WTC11 (cell line): ENCODE data around the gene GPR37. TPM values are rescaled to one million over a fixed set of nuclear protein-coding genes. Genes with fewer than 3 reads are reported as not detected.

Experiments
- ATAC-seq: fragments of 200-7000 bp; cut with Tn5 transposase; 2 replicates; pipeline ENCODE4 v1.10.0; 2021; ENCODE audit warnings: mild to moderate bottlenecking, moderate library complexity
- CTCF ChIA-PET: fragments of 300-600 bp; sonication (Branson Sonifier 250); formaldehyde crosslinking; loops from one replicate; lab custom pipeline; 2021; ENCODE audit warnings: antibody characterized with exemption; lab: Charles Lee
- POLR2A ChIA-PET: fragments of 350-600 bp; sonication (Branson Sonifier 250); formaldehyde crosslinking; loops from one replicate; lab custom pipeline; 2021; ENCODE audit warnings: antibody characterized with exemption; lab: Charles Lee
- DNase-seq: peaks from one replicate; pipeline ENCODE4 v3.0.0; 2021; ENCODE audit warnings: low spot score
- H3K27ac Mint-ChIP-seq: 2 replicates; pipeline ENCODE4 v1.8.0; 2021; ENCODE audit warnings: mixed read lengths
- H3K27me3 Mint-ChIP-seq: 2 replicates; pipeline ENCODE4 v1.8.0; 2021; ENCODE audit warnings: low read depth, mild to moderate bottlenecking, moderate library complexity, mixed read lengths
- H3K36me3 Mint-ChIP-seq: 2 replicates; pipeline ENCODE4 v1.8.0; 2021; ENCODE audit warnings: mixed read lengths
- H3K4me1 Mint-ChIP-seq: 2 replicates; pipeline ENCODE4 v1.8.0; 2022; ENCODE audit warnings: mixed read lengths
- H3K4me3 Mint-ChIP-seq: 2 replicates; pipeline ENCODE4 v1.8.0; 2021; ENCODE audit warnings: mild to moderate bottlenecking, moderate library complexity, mixed read lengths
- H3K9me3 Mint-ChIP-seq: 2 replicates; pipeline ENCODE4 v1.8.0; 2021; ENCODE audit warnings: mixed read lengths
- AFF4 ChIP-seq: sonication (generic); formaldehyde crosslinking; IDR thresholded peaks from 2 replicates; pipeline ENCODE4 v1.8.1; 2023; ENCODE audit warnings: mild to moderate bottlenecking, missing genetic modification reagents, borderline replicate concordance
- CBFB ChIP-seq: sonication (generic); formaldehyde crosslinking; IDR thresholded peaks from 2 replicates; pipeline ENCODE4 v1.8.1; 2022; ENCODE audit warnings: mild to moderate bottlenecking, low read depth, missing genetic modification reagents
- ELF4 ChIP-seq: sonication (generic); formaldehyde crosslinking; IDR thresholded peaks from 2 replicates; pipeline ENCODE4 v1.8.1; 2022; ENCODE audit warnings: low read depth, mild to moderate bottlenecking, moderate library complexity, missing genetic modification reagents
- ERG ChIP-seq: fragments of 250-450 bp; sonication (Bioruptor Pico); IDR thresholded peaks from 2 replicates; pipeline ENCODE4 v1.8.0; 2021; ENCODE audit warnings: mild to moderate bottlenecking
- GRHL2 ChIP-seq: fragments of 250-450 bp; sonication (Bioruptor Pico); IDR thresholded peaks from 2 replicates; pipeline ENCODE4 v1.8.0; 2022; ENCODE audit warnings: mild to moderate bottlenecking, moderate library complexity; ENCODE audit not compliant: insufficient replicate concordance, severe bottlenecking
- HMGXB4 ChIP-seq: sonication (generic); formaldehyde crosslinking; IDR thresholded peaks from 2 replicates; pipeline ENCODE4 v1.8.1; 2023; ENCODE audit warnings: mild to moderate bottlenecking, moderate library complexity, missing genetic modification reagents
- IRF2 ChIP-seq: sonication (generic); formaldehyde crosslinking; IDR thresholded peaks from 2 replicates; pipeline ENCODE4 v1.8.0; 2022; ENCODE audit warnings: low read depth, missing genetic modification reagents, borderline replicate concordance
- KAT7 ChIP-seq: sonication (generic); formaldehyde crosslinking; IDR thresholded peaks from 2 replicates; pipeline ENCODE4 v1.8.1; 2023; ENCODE audit warnings: missing genetic modification reagents, mild to moderate bottlenecking, borderline replicate concordance
- MLX ChIP-seq: sonication (generic); formaldehyde crosslinking; IDR thresholded peaks from 2 replicates; pipeline ENCODE4 v1.8.1; 2023; ENCODE audit warnings: mild to moderate bottlenecking, missing genetic modification reagents, moderate library complexity
- MXD4 ChIP-seq: fragments of 250-450 bp; sonication (Bioruptor Pico); IDR thresholded peaks from 2 replicates; pipeline ENCODE4 v1.8.0; 2021; ENCODE audit warnings: mild to moderate bottlenecking, moderate library complexity, borderline replicate concordance
- OVOL2 ChIP-seq: fragments of 250-450 bp; sonication (Bioruptor Pico); IDR thresholded peaks from 2 replicates; pipeline ENCODE4 v1.9.0; 2021; ENCODE audit warnings: mild to moderate bottlenecking, borderline replicate concordance
- PRDM15 ChIP-seq: sonication (generic); formaldehyde crosslinking; IDR thresholded peaks from 2 replicates; pipeline ENCODE4 v1.8.0; 2022; ENCODE audit warnings: missing genetic modification reagents
- RELA ChIP-seq: sonication (generic); formaldehyde crosslinking; IDR thresholded peaks from 2 replicates; pipeline ENCODE4 v1.8.1; 2022; ENCODE audit warnings: missing genetic modification reagents, mild to moderate bottlenecking, borderline replicate concordance
- TEAD4 ChIP-seq: sonication (generic); formaldehyde crosslinking; IDR thresholded peaks from 2 replicates; pipeline ENCODE4 v1.8.0; 2022; ENCODE audit warnings: mild to moderate bottlenecking, missing genetic modification reagents
- ZNF425 ChIP-seq: fragments of 250-450 bp; sonication (Bioruptor Pico); conservative IDR thresholded peaks from 2 replicates; pipeline ENCODE4 v1.9.0; 2021; ENCODE audit warnings: mild to moderate bottlenecking
- ZSCAN18 ChIP-seq: fragments of 250-450 bp; sonication (Bioruptor Pico); IDR thresholded peaks from 2 replicates; pipeline ENCODE4 v2.1.2; 2022; ENCODE audit warnings: mild to moderate bottlenecking, moderate library complexity
- total RNA-seq: library from RNA; stranded (reverse); gene quantifications from 3 replicates; pipeline ENCODE4 v1.2.3, GENCODE V29; 2021

The GPR37 gene
- total RNA-seq, 1 experiment from 2014 or later = 20.4 TPM

- Mint-ChIP-seq H3K36me3 (no peaks in the 10 kb centered on the region), H3K4me3 (no peak overlapping the region), H3K27ac (no peak overlapping the region), H3K27me3 (no peaks in the 10 kb centered on the region), H3K4me1 (peaks cover 7% of the 10 kb centered on the region), H3K9me3 (peaks cover 15% of the 10 kb centered on the region)
- no peak for ATAC-seq
- TF ChIP-seq MLX (no peak), MXD4 (CRISPR knock-in tag) (no peak), ZSCAN18 (no peak), HMGXB4 (CRISPR knock-in tag) (no peak), AFF4 (CRISPR knock-in tag) (no peak), RELA (no peak), TEAD4 (CRISPR knock-in tag) (no peak), ELF4 (CRISPR knock-in tag) (no peak)
- DNase-seq = no peak
- ChIA-PET POLR2A (no interaction called here), CTCF (no interaction called here)
These were observed 66.6 kb downstream of the GPR37 start for GRCh38 chr7:124698964-124699363.

- Mint-ChIP-seq H3K4me3 (no peak overlapping the region), H3K36me3 (no peaks in the 10 kb centered on the region), H3K4me1 (peaks cover 3% of the 10 kb centered on the region), H3K27ac (no peak overlapping the region), H3K27me3 (no peaks in the 10 kb centered on the region), H3K9me3 (peaks cover 13% of the 10 kb centered on the region)
- ATAC-seq = no peak
- no peak for DNase-seq
- POLR2A ChIA-PET = no interaction called here
- CTCF ChIA-PET = no interaction called here
- TF ChIP-seq ERG (no peak), PRDM15 (CRISPR knock-in tag) (no peak), IRF2 (no peak), KAT7 (CRISPR knock-in tag) (no peak), CBFB (CRISPR knock-in tag) (no peak), ZNF425 (CRISPR knock-in tag) (no peak), GRHL2 (CRISPR knock-in tag) (no peak), MLX (no peak), OVOL2 (CRISPR knock-in tag) (no peak)
These were observed 67.8 kb downstream of the GPR37 start for GRCh38 chr7:124697746-124698145.
